ENCODE measurements around the gene MRAP.

The MRAP gene

DNA sequence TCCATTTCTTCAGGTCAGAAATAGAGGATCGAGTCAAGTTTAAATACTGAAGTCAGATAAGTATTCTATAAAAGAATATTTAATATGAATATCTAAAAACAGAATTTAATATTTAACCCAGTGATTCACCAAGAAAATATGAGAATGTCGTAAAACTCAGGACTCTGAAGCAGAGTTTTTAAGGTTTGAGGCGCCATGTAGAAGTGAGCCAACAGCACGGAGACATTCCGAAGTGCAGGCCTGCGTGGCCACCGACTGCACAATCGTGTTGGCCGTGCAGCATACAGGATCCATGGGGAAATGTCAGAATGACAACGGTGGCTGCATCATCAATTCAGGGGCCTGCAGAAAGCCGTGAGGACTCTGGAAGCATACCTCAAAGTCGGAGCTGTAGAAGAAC lies 23.4 kb downstream of the MRAP start:
- H3F3A ChIP-seq (ENCODE audit: insufficient read depth) = no peaks in the 10 kb centered on the region
- no peaks in the 10 kb centered on the region for H3K27me3 ChIP-seq (ENCODE audit: low read length)
- H3K9me2 ChIP-seq (replicated peaks; ENCODE audit: insufficient read depth, low read length) = no peaks in the 10 kb centered on the region
- no peaks in the 10 kb centered on the region for H3K9me3 ChIP-seq (ENCODE audit: insufficient read depth, low read length)
- no peak overlapping the region for H3K27ac ChIP-seq (ENCODE audit: low read depth, low read length)
- peaks cover 15% of the 10 kb centered on the region; the same call in 1 of the 2 replicates for H3K36me3 ChIP-seq (ENCODE audit: low read length)
- H3K9ac ChIP-seq (ENCODE audit: low read length) = no peak overlapping the region
- no peak overlapping the region for H3K4me2 ChIP-seq (ENCODE audit: low read depth, low read length, poor library complexity, severe bottlenecking)
- no peaks in the 10 kb centered on the region for H3K79me2 ChIP-seq (ENCODE audit: insufficient read depth, low read length)
- H2AFZ ChIP-seq (ENCODE audit: low read depth, low read length, severe bottlenecking) = no peak overlapping the region
- H4K20me1 ChIP-seq (ENCODE audit: low read depth, low read length) = no peaks in the 10 kb centered on the region
- TF ChIP-seq, protein P1, sequence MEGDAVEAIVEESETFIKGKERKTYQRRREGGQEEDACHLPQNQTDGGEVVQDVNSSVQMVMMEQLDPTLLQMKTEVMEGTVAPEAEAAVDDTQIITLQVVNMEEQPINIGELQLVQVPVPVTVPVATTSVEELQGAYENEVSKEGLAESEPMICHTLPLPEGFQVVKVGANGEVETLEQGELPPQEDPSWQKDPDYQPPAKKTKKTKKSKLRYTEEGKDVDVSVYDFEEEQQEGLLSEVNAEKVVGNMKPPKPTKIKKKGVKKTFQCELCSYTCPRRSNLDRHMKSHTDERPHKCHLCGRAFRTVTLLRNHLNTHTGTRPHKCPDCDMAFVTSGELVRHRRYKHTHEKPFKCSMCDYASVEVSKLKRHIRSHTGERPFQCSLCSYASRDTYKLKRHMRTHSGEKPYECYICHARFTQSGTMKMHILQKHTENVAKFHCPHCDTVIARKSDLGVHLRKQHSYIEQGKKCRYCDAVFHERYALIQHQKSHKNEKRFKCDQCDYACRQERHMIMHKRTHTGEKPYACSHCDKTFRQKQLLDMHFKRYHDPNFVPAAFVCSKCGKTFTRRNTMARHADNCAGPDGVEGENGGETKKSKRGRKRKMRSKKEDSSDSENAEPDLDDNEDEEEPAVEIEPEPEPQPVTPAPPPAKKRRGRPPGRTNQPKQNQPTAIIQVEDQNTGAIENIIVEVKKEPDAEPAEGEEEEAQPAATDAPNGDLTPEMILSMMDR (IDR thresholded peaks at IDR 0.05; ENCODE audit: insufficient read depth, low read length, poor library complexity, severe bottlenecking) = no peak
- TF ChIP-seq EZH2phosphoT487 (conservative IDR thresholded peaks at IDR 0.05; ENCODE audit: low read length) = no peak
- no peak overlapping the region for H3K4me3 ChIP-seq (ENCODE audit: insufficient read depth, low read length, poor library complexity, severe bottlenecking)

GRCh38 chr21:32322676-32323075 lies 24.0 kb downstream of the MRAP start:
- peaks cover 15% of the 10 kb centered on the region; the same call in 1 of the 2 replicates for H3K36me3 ChIP-seq (ENCODE audit: low read length)
- no peaks in the 10 kb centered on the region for H3K79me2 ChIP-seq (ENCODE audit: insufficient read depth, low read length)
- no peaks in the 10 kb centered on the region for H3K27me3 ChIP-seq (ENCODE audit: low read length)
- no peaks in the 10 kb centered on the region for H3K9me3 ChIP-seq (ENCODE audit: insufficient read depth, low read length)
- no peaks in the 10 kb centered on the region for H4K20me1 ChIP-seq (ENCODE audit: low read depth, low read length)
- H3K9ac ChIP-seq (ENCODE audit: low read length) = no peak overlapping the region
- no peak overlapping the region for H3K4me2 ChIP-seq (ENCODE audit: low read depth, low read length, poor library complexity, severe bottlenecking)
- H2AFZ ChIP-seq (ENCODE audit: low read depth, low read length, severe bottlenecking) = no peak overlapping the region
- TF ChIP-seq EZH2phosphoT487 (conservative IDR thresholded peaks at IDR 0.05; ENCODE audit: low read length) = no peak
- TF ChIP-seq, protein P1 (IDR thresholded peaks at IDR 0.05; ENCODE audit: insufficient read depth, low read length, poor library complexity, severe bottlenecking) = no peak
- H3K9me2 ChIP-seq (replicated peaks; ENCODE audit: insufficient read depth, low read length) = no peaks in the 10 kb centered on the region
- H3K27ac ChIP-seq (ENCODE audit: low read depth, low read length) = no peak overlapping the region
- no peak overlapping the region for H3K4me3 ChIP-seq (ENCODE audit: insufficient read depth, low read length, poor library complexity, severe bottlenecking)
- no peaks in the 10 kb centered on the region for H3F3A ChIP-seq (ENCODE audit: insufficient read depth)

DNA sequence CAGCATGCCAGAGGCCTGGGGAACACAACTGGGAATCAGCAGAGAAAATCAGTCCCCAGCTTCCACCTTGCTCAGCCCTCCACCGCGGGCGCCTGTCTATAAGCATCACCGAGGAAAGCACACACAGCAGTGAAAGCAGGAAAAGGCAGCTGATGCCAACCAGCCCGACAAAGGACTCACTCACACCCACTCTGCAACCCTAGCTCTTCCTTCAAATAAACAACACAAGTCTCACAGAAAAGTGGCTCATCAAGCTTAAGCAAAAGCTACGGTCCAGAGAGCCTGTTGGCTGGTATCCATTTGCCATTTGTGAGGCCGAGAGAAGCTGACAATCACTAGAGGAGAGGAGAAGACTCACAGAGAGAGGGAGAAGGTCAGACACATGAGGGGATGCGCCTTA lies 27.1 kb downstream of the MRAP start:
- Histone ChIP-seq H3K4me3 (ENCODE audit: insufficient read depth, low read length, poor library complexity, severe bottlenecking) (no peak overlapping the region), H3K36me3 (ENCODE audit: low read length) (peaks cover 17% of the 10 kb centered on the region; the same call in 1 of the 2 replicates), H3K4me2 (ENCODE audit: low read depth, low read length, poor library complexity, severe bottlenecking) (no peak overlapping the region), H3K27ac (ENCODE audit: low read depth, low read length) (no peak overlapping the region), H2AFZ (ENCODE audit: low read depth, low read length, severe bottlenecking) (no peak overlapping the region), H3K9me3 (ENCODE audit: insufficient read depth, low read length) (no peaks in the 10 kb centered on the region), H3F3A (ENCODE audit: insufficient read depth) (no peaks in the 10 kb centered on the region), H3K9me2 (replicated peaks; ENCODE audit: insufficient read depth, low read length) (no peaks in the 10 kb centered on the region), H4K20me1 (ENCODE audit: low read depth, low read length) (no peaks in the 10 kb centered on the region), H3K9ac (ENCODE audit: low read length) (no peak overlapping the region), H3K27me3 (ENCODE audit: low read length) (no peaks in the 10 kb centered on the region), H3K79me2 (ENCODE audit: insufficient read depth, low read length) (no peaks in the 10 kb centered on the region)
- TF ChIP-seq EZH2phosphoT487 (conservative IDR thresholded peaks at IDR 0.05; ENCODE audit: low read length) = no peak
- TF ChIP-seq, protein P1 (IDR thresholded peaks at IDR 0.05; ENCODE audit: insufficient read depth, low read length, poor library complexity, severe bottlenecking) = no peak

Data from SU-DHL-6 (cell line).